Measurements from ENCODE around the gene SOCS3. TPM values are rescaled to one million over a fixed set of nuclear protein-coding genes. Genes with fewer than 3 reads are reported as not detected.

The SOCS3 gene
- total RNA-seq, 3 donors from 2014 or later (not counting 1 experiment from before 2014, with no cell fraction given): 39.0 to 47.9 (median 43.6) TPM

- Histone ChIP-seq H3K36me3 (ENCODE audit: control insufficient read depth, insufficient read depth, low read length) (no peaks in the 10 kb centered on the region), H3K4me3 (ENCODE audit: low read length) (peak overlapping the region; percentile 90), H3K4me1 (ENCODE audit: control insufficient read depth, insufficient read depth, low read length) (peaks cover 45% of the 10 kb centered on the region), H3K27me3 (ENCODE audit: control insufficient read depth, insufficient read depth, low read length) (no peaks in the 10 kb centered on the region), H3K27ac (ENCODE audit: low read length) (peak overlapping the region; percentile 63), H3K9me3 (ENCODE audit: control insufficient read depth, insufficient read depth, low read length) (no peaks in the 10 kb centered on the region)
- intact Hi-C loops (cut with micrococcal nuclease): loop anchor here (2.0 kb wide), 1 partner anchor 18 kb away; the partner anchor contains the start of gene SOCS3
- Mint-ChIP-seq H3K36me3 (no peaks in the 10 kb centered on the region), H3K4me1 (peaks cover 44 to 45% of the 10 kb centered on the region in 2 donors), H3K4me3 (peak overlapping the region; percentile 91), H3K9me3 (no peaks in the 10 kb centered on the region), H3K27me3 (ENCODE audit: low read depth in 2 of 2) (no peaks in the 10 kb centered on the region), H3K27ac (peak overlapping the region; percentile 84 to 95)
- TF ChIP-seq, protein P1, sequence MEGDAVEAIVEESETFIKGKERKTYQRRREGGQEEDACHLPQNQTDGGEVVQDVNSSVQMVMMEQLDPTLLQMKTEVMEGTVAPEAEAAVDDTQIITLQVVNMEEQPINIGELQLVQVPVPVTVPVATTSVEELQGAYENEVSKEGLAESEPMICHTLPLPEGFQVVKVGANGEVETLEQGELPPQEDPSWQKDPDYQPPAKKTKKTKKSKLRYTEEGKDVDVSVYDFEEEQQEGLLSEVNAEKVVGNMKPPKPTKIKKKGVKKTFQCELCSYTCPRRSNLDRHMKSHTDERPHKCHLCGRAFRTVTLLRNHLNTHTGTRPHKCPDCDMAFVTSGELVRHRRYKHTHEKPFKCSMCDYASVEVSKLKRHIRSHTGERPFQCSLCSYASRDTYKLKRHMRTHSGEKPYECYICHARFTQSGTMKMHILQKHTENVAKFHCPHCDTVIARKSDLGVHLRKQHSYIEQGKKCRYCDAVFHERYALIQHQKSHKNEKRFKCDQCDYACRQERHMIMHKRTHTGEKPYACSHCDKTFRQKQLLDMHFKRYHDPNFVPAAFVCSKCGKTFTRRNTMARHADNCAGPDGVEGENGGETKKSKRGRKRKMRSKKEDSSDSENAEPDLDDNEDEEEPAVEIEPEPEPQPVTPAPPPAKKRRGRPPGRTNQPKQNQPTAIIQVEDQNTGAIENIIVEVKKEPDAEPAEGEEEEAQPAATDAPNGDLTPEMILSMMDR (IDR thresholded peaks at IDR 0.05): no peak
- peak in 1 of 2 donors; percentile 28 for DNase-seq
- no peak for ATAC-seq
- WGBS (ENCODE audit: insufficient coverage): 3% methylated on average over 6 of the region's 7 CpGs
Measured at GRCh38 chr17:78379131-78379491, 19.2 kb upstream of the SOCS3 start.

DNA sequence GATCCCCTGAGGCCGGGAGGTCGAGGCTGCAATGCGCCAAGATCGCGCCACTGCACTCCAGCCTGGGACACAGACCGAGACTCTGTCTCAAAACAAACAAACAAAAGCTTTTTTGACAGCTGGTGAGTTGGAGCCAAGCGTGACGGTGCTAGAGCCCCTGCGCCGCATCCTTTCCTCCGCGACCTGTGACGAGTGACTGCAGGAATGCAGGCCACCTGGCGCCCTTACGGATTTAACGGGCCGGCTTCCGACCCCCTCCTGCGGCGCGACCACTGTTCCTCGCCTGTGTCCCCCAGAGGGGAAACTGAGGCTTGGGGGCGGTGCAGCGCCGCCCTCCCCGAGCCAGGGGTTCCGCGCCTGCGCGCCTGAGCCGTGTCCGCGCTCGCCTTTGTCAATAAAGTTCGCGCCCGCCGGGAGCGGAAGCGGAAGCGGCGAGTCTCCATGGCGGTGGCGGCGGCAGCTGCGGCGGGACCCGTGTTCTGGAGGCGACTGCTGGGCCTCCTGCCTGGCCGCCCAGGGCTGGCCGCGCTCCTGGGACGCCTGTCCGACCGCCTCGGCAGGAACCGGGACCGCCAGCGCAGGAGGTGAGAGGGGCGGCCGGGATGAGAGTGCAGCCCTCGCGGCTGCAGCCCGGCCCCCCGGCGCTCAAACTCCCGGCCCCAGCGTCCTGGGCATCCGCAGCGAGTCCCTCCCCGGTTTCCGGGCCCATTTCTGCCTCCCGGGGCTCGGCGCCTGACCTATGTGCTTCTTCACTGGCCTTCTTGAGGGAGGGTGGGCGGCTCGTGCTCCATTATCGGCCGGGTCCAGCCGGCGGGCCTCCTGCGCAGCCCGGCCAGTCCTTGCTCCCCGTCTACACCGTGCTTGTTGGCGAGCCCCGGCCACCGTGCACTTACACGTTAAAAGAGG, 18.6 kb upstream of the SOCS3 start, which contains the start of gene PGS1:
TSS of gene PGS1 (plus strand) at position 425 of the 906 bp plus-strand sequence. CDS start at position 442, 17 bp downstream.
- TF ChIP-seq, protein P1 (IDR thresholded peaks at IDR 0.05): no peak
- WGBS (ENCODE audit: insufficient coverage): 2% methylated on average over 89 of the region's 89 CpGs
- peak within 1 kb of the TSS; percentile 66 for H3K27ac ChIP-seq (ENCODE audit: low read length)
- no peaks in the 10 kb centered on the region for H3K36me3 Mint-ChIP-seq
- no peaks in the 10 kb centered on the region for H3K36me3 ChIP-seq (ENCODE audit: control insufficient read depth, insufficient read depth, low read length)
- no peaks in the 10 kb centered on the region for H3K27me3 ChIP-seq (ENCODE audit: control insufficient read depth, insufficient read depth, low read length)
- peak within 1 kb of the TSS; percentile 84 to 95 for H3K27ac Mint-ChIP-seq
- H3K4me1 ChIP-seq (ENCODE audit: control insufficient read depth, insufficient read depth, low read length): peaks cover 41% of the 10 kb centered on the region
- no peaks in the 10 kb centered on the region for H3K9me3 Mint-ChIP-seq
- intact Hi-C loops (cut with micrococcal nuclease): loop anchor here (2.0 kb wide), 1 partner anchor 18 kb away; the partner anchor contains the start of gene SOCS3
- peaks cover 38% of the 10 kb centered on the region in 2 donors for H3K4me1 Mint-ChIP-seq
- H3K9me3 ChIP-seq (ENCODE audit: control insufficient read depth, insufficient read depth, low read length): no peaks in the 10 kb centered on the region
- H3K4me3 Mint-ChIP-seq: peak within 1 kb of the TSS; percentile 91
- peak; percentile 73 to 86 (median 76) for ATAC-seq
- no peaks in the 10 kb centered on the region for H3K27me3 Mint-ChIP-seq (ENCODE audit: low read depth in 2 of 2)
- peak within 1 kb of the TSS; percentile 90 for H3K4me3 ChIP-seq (ENCODE audit: low read length)
- peak; percentile 83 to 90 for DNase-seq

DNA sequence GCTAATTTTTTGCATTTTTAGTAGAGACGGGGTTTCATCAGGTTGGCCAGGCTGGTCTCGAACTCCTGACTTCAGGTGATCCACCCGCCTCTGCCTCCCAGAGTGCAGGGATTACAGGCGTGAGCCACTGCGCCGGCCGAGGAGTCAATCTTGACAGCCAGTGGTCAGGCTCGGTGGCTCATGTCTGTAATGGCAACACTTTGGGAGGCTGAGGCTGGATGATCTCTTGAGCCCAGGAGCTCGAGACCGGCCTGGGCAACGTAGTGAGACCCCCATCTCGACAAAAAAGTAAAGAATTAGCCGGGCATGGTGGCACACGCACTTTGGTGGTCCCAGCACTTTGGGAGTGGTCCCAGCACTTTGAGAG, 18.0 kb upstream of the SOCS3 start:
- DNase-seq (no peak), ATAC-seq (no peak)
- intact Hi-C loops (cut with micrococcal nuclease): loop anchor here (2.0 kb wide), 1 partner anchor 17 kb away; the partner anchor contains the start of gene SOCS3
- Histone ChIP-seq H3K9me3 (ENCODE audit: control insufficient read depth, insufficient read depth, low read length) (no peaks in the 10 kb centered on the region), H3K4me3 (ENCODE audit: low read length) (peak overlapping the region; percentile 90), H3K27ac (ENCODE audit: low read length) (peak overlapping the region; percentile 66), H3K27me3 (ENCODE audit: control insufficient read depth, insufficient read depth, low read length) (no peaks in the 10 kb centered on the region), H3K36me3 (ENCODE audit: control insufficient read depth, insufficient read depth, low read length) (no peaks in the 10 kb centered on the region), H3K4me1 (ENCODE audit: control insufficient read depth, insufficient read depth, low read length) (peaks cover 41% of the 10 kb centered on the region)
- WGBS (ENCODE audit: insufficient coverage): 67% methylated on average over 14 of the region's 14 CpGs
- H3K27me3 Mint-ChIP-seq (ENCODE audit: low read depth in 2 of 2): no peaks in the 10 kb centered on the region
- no peaks in the 10 kb centered on the region for H3K9me3 Mint-ChIP-seq
- TF ChIP-seq, protein P1 (IDR thresholded peaks at IDR 0.05): no peak
- no peaks in the 10 kb centered on the region for H3K36me3 Mint-ChIP-seq
- H3K4me3 Mint-ChIP-seq: peak overlapping the region; percentile 91
- peak overlapping the region; percentile 84 to 95 for H3K27ac Mint-ChIP-seq
- H3K4me1 Mint-ChIP-seq: peaks cover 32 to 34% of the 10 kb centered on the region in 2 donors

Data from natural killer cell (primary cell).